A673 (cell line): ENCODE measurements around the gene GATA2.

Experiments
- CTCF ChIP-seq: fragments of 300-800, 200-600 bp; sonication (generic); conservative IDR thresholded peaks from 2 replicates; pipeline ENCODE4 v1.5.1; 2017; ENCODE audit warnings: low read depth, mild to moderate bottlenecking, antibody characterized with exemption, low read length, moderate library complexity, mixed read lengths
- EZH2 ChIP-seq: fragments of 200-600 bp; sonication (generic); IDR thresholded peaks from 2 replicates; pipeline ENCODE4 v1.6.1; 2017; ENCODE audit warnings: borderline replicate concordance, low read depth, mild to moderate bottlenecking, mixed read lengths, antibody characterized with exemption, low read length; ENCODE audit not compliant: poor library complexity, severe bottlenecking

DNA sequence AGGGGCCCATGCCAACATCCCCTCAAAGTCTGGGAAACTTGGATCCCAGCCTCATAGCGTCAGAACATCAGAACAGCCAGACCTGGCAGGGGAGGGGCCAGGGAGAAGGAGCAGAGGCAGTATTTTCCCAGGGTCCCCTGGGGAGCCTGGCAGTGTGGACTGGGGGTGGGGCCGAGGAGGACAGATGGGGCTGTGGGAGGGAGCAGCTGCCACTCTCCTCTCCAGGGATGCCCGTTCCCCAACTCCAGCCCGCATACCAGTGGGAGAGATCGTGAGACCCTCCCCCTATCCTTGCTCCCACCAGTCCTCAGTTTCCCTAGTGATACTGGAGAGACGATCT, 19.9 kb downstream of the GATA2 start:
- TF ChIP-seq CTCF (no peak), EZH2 (no peak)
